MM.1S (cell line): ENCODE measurements around the gene OR2T27.

Experiments
- CTCF ChIP-seq: fragments of 300-600 bp; sonication (generic); IDR thresholded peaks from 2 replicates; pipeline ENCODE4 v1.5.1; 2016; ENCODE audit warnings: antibody characterized with exemption, low read length, mixed read lengths
- EZH2 ChIP-seq: fragments of 300-600 bp; sonication (generic); optimal IDR thresholded peaks from 2 replicates; pipeline ENCODE3; 2017; ENCODE audit warnings: low read depth, mild to moderate bottlenecking, antibody characterized with exemption, low read length, mixed read lengths
- EZH2phosphoT487 ChIP-seq: fragments of 300-600 bp; sonication (generic); IDR thresholded peaks from 2 replicates; pipeline ENCODE4 v1.6.1; 2018; ENCODE audit warnings: antibody characterized with exemption, low read length

- TF ChIP-seq CTCF (no peak), EZH2 (no peak), EZH2phosphoT487 (no peak)
Measured at GRCh38 chr1:248691567-248692155, 36.3 kb upstream of the OR2T27 start.
